HFFc6 (cell line): ENCODE data around the gene TAC1. TPM values are rescaled to one million over a fixed set of nuclear protein-coding genes. Genes with fewer than 3 reads are reported as not detected.

Experiments
- DNase-seq: peaks from one replicate; pipeline ENCODE4 v3.0.0-alpha.2; 2018
- H3K27ac Mint-ChIP-seq: 2 replicates; pipeline ENCODE4 v1.8.0; 2020; ENCODE audit warnings: mild to moderate bottlenecking, mixed read lengths
- H3K27me3 Mint-ChIP-seq: 2 replicates; pipeline ENCODE4 v1.8.0; 2021; ENCODE audit warnings: mild to moderate bottlenecking, moderate library complexity, mixed read lengths; ENCODE audit not compliant: insufficient read depth
- H3K36me3 Mint-ChIP-seq: 2 replicates; pipeline ENCODE4 v1.8.0; 2021; ENCODE audit warnings: low read depth, mixed read lengths
- H3K4me1 Mint-ChIP-seq: 2 replicates; pipeline ENCODE4 v1.8.0; 2020; ENCODE audit warnings: low read depth, mixed read lengths
- H3K4me3 Mint-ChIP-seq: 2 replicates; pipeline ENCODE4 v1.8.0; 2020; ENCODE audit warnings: mild to moderate bottlenecking, moderate library complexity, mixed read lengths
- H3K9me3 Mint-ChIP-seq: 2 replicates; pipeline ENCODE4 v1.8.0; 2020; ENCODE audit warnings: mild to moderate bottlenecking, mixed read lengths
- total RNA-seq, 6 experiments: library from RNA; stranded (reverse); fragmentation: NEBNext Ultra II Directional; extraction: Animal tissue kit (Norgen Biotek cat#: 25700); gene quantifications; 2 replicates in 1 of 6; 3 replicates in 5 of 6; pipeline ENCODE4 v1.2.3, GENCODE V29; 2021
- TF ChIP-seq, protein P1 (sequence below): fragments of 200-600 bp; sonication (generic); IDR thresholded peaks from 2 replicates; pipeline ENCODE4 v1.5.0; 2021; ENCODE audit warnings: antibody characterized with exemption, mild to moderate bottlenecking

Gene TAC1
- total RNA-seq, 6 experiments from 2014 or later: not detected

DNA sequence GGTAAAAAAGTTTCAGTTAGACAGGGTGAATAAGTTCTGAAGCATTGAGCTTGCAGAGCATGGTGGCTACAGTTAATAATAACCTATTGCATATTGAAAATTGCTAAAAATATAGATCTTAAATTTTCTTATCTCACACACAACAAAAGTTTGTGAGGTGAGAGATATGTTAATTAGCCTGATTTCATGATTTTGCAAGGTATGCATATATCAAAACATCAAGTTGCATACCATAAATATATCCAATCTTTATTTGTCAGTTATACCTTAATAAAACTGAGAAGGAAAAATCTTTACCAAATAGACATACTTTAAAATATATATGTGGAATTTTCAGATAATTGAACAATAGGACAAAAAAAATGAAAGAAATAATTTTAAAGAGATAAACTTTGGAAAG, 16.6 kb downstream of the TAC1 start:
- TF ChIP-seq, protein P1, sequence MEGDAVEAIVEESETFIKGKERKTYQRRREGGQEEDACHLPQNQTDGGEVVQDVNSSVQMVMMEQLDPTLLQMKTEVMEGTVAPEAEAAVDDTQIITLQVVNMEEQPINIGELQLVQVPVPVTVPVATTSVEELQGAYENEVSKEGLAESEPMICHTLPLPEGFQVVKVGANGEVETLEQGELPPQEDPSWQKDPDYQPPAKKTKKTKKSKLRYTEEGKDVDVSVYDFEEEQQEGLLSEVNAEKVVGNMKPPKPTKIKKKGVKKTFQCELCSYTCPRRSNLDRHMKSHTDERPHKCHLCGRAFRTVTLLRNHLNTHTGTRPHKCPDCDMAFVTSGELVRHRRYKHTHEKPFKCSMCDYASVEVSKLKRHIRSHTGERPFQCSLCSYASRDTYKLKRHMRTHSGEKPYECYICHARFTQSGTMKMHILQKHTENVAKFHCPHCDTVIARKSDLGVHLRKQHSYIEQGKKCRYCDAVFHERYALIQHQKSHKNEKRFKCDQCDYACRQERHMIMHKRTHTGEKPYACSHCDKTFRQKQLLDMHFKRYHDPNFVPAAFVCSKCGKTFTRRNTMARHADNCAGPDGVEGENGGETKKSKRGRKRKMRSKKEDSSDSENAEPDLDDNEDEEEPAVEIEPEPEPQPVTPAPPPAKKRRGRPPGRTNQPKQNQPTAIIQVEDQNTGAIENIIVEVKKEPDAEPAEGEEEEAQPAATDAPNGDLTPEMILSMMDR: no peak
- Mint-ChIP-seq H3K36me3 (no peaks in the 10 kb centered on the region), H3K9me3 (peaks cover 27% of the 10 kb centered on the region), H3K4me3 (no peak overlapping the region), H3K27ac (no peak overlapping the region), H3K27me3 (0 out of 2 replicates have a peak, but pooled peaks cover 2% of the 10 kb centered on the region), H3K4me1 (no peaks in the 10 kb centered on the region)
- DNase-seq: no peak

DNA sequence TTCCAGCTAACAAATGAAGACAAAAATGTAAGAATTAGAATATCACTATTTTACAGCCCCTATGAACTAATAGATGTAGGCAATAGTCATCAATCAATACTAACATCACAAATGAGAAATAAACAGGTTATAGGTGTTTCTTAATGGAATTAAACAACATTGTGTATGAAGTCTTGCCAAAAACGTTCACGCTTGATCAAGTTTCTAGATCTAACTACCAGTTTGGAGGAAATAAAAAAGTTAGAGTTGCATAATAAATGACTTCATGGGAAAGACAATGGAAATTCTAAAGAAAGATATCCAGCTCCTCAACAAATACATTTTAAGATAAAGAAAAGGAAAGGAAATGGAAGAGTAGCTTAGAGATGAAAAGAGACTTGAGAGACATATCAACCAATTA, 19.7 kb downstream of the TAC1 start:
- H3K27me3 Mint-ChIP-seq: 0 out of 2 replicates have a peak, but pooled peaks cover 2% of the 10 kb centered on the region
- TF ChIP-seq, protein P1: no peak
- H3K36me3 Mint-ChIP-seq: no peaks in the 10 kb centered on the region
- peaks cover 20% of the 10 kb centered on the region for H3K9me3 Mint-ChIP-seq
- H3K27ac Mint-ChIP-seq: no peak overlapping the region
- H3K4me1 Mint-ChIP-seq: no peaks in the 10 kb centered on the region
- no peak overlapping the region for H3K4me3 Mint-ChIP-seq
- no peak for DNase-seq

DNA sequence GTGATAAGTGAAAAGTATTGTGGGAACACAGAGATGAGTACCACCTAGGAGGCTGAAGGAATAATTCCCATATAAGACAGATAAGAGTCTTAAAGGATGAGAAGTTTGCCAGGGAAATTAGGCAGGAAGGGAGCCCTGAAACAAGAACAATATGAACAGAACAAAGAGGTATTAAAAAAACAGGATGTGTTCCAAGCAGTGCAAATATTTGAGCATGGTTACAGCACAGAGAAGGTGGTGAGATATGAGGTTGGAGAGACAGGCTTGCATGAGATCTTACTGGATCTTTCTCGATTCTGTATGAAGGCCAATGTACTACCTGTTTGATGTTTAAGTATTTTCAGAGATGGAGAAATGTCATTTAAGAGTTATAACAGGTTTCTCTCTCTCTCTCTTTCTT, 20.3 kb downstream of the TAC1 start:
- Mint-ChIP-seq H3K9me3 (peaks cover 16% of the 10 kb centered on the region), H3K4me3 (no peak overlapping the region), H3K36me3 (no peaks in the 10 kb centered on the region), H3K27ac (no peak overlapping the region), H3K4me1 (no peaks in the 10 kb centered on the region), H3K27me3 (0 out of 2 replicates have a peak, but pooled peaks cover 2% of the 10 kb centered on the region)
- no peak for DNase-seq
- TF ChIP-seq, protein P1: no peak

DNA sequence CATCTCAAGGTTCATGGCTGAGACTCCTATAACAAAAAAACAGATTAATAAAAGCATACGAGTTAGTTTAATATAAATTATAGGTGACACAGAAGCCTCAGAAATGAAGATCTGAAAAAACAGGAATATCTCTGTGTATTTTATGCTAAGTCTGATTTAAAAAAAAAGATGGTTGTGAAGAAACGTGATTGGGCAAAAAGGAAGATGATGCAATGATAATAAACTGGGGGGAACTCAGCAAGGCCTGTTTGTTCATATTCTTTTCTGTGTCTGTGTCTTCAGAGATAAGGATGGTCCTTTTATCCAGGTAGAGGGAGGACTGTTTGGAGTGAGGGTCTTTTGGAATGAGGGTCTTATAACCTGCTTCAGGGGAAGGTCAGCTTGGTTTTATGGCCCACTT, 25.9 kb downstream of the TAC1 start:
- H3K4me1 Mint-ChIP-seq: no peaks in the 10 kb centered on the region
- H3K4me3 Mint-ChIP-seq: no peak overlapping the region
- no peaks in the 10 kb centered on the region for H3K36me3 Mint-ChIP-seq
- no peak overlapping the region for H3K27ac Mint-ChIP-seq
- H3K9me3 Mint-ChIP-seq: peaks cover 16% of the 10 kb centered on the region
- TF ChIP-seq, protein P1: no peak
- no peak for DNase-seq
- H3K27me3 Mint-ChIP-seq: no peaks in the 10 kb centered on the region

DNA sequence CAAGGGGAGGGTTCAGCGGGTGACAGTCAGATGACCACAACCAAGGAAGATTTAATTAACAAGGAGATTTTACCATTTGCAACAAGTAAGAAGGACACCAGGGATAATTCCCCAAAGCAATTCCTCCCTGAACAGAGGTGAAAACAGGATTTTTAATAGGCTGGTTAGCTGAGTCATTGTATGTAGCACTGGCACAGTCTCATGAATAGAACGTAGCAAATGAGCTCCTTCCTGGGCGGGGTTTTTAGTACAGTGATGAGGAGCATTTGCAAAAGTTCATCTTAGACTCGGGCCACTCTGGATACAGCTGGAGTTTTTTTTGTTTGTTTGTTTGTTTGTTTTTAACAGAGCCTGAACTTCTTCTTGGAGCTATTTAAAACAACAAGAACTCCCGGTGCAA, 39.0 kb downstream of the TAC1 start:
- TF ChIP-seq, protein P1: no peak
- no peak overlapping the region for H3K27ac Mint-ChIP-seq
- no peaks in the 10 kb centered on the region for H3K36me3 Mint-ChIP-seq
- H3K4me1 Mint-ChIP-seq: no peaks in the 10 kb centered on the region
- H3K4me3 Mint-ChIP-seq: no peak overlapping the region
- H3K27me3 Mint-ChIP-seq: no peaks in the 10 kb centered on the region; the same call in 1 of the 2 replicates
- peaks cover 21% of the 10 kb centered on the region for H3K9me3 Mint-ChIP-seq
- no peak for DNase-seq

DNA sequence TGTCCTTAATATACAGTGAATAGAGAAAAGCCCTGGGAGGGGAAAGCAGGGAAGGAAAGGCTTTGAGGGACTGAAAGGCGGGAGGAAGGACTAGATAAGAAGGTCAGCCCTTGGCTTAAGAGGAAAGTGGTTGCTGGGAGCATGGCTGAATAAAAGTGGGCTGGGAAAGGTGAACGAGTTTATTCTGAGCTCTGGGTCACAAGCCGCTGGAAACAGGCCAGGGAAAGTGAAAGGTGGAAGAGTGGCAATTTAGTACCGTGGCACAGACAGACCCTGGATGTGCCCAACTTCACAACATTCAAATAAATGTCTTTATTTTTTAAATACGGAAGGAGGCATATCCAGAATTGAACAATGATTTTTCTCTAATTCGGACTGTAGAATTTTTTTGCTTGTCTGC, 39.7 kb downstream of the TAC1 start:
- Mint-ChIP-seq H3K9me3 (peaks cover 21% of the 10 kb centered on the region), H3K4me1 (no peaks in the 10 kb centered on the region), H3K4me3 (no peak overlapping the region), H3K27me3 (no peaks in the 10 kb centered on the region; the same call in 1 of the 2 replicates), H3K36me3 (no peaks in the 10 kb centered on the region), H3K27ac (no peak overlapping the region)
- DNase-seq: no peak
- TF ChIP-seq, protein P1: no peak
